Measurements from ENCODE around the gene NEDD8. TPM values are rescaled to one million over a fixed set of nuclear protein-coding genes. Genes with fewer than 3 reads are reported as not detected.
A peak's percentile ranks its signal among the peaks of the same experiment; 100 is the strongest.

NEDD8 gene
- total RNA-seq, 6 experiments from 2014 or later = 309 to 401 (median 372) TPM

- no peak overlapping the region; the same call in 1 of the 2 replicates for H3K4me3 Mint-ChIP-seq
- TF ChIP-seq CTCF (IDR thresholded peaks at IDR 0.05) = no peak
- DNase-seq = no peak
- H3K27ac Mint-ChIP-seq = peak overlapping the region; percentile 72
- H3K9me3 Mint-ChIP-seq = no peaks in the 10 kb centered on the region
- H3K36me3 Mint-ChIP-seq (ENCODE audit: low read depth) = peaks cover 78% of the 10 kb centered on the region
- peaks cover 87% of the 10 kb centered on the region for H3K4me1 Mint-ChIP-seq (ENCODE audit: low read depth)
- H3K27me3 Mint-ChIP-seq (ENCODE audit: insufficient read depth) = peaks cover 2% of the 10 kb centered on the region
These were observed 4.7 kb upstream of the NEDD8 start for GRCh38 chr14:24236689-24237462.

GRCh38 chr14:24235804-24236688 is 3.9 kb upstream of the NEDD8 start:
- Mint-ChIP-seq H3K4me3 (no peak overlapping the region), H3K36me3 (ENCODE audit: low read depth) (peaks cover 84% of the 10 kb centered on the region), H3K27ac (peak overlapping the region; percentile 87), H3K9me3 (no peaks in the 10 kb centered on the region), H3K27me3 (ENCODE audit: insufficient read depth) (no peaks in the 10 kb centered on the region; the same call in none of the 2 replicates), H3K4me1 (ENCODE audit: low read depth) (peaks cover 85% of the 10 kb centered on the region)
- no peak for DNase-seq
- TF ChIP-seq CTCF (IDR thresholded peaks at IDR 0.05) = no peak

GRCh38 chr14:24234095-24235005 is 2.2 kb upstream of the NEDD8 start:
- Mint-ChIP-seq H3K36me3 (ENCODE audit: low read depth) (peaks cover 70% of the 10 kb centered on the region), H3K27ac (peak overlapping the region; percentile 87), H3K4me1 (ENCODE audit: low read depth) (peaks cover 69% of the 10 kb centered on the region), H3K9me3 (no peaks in the 10 kb centered on the region), H3K4me3 (peak overlapping the region; percentile 94), H3K27me3 (ENCODE audit: insufficient read depth) (no peaks in the 10 kb centered on the region; the same call in none of the 2 replicates)
- peak; percentile 30; the same call in 1 of the 2 replicates for TF ChIP-seq CTCF (IDR thresholded peaks at IDR 0.05)
- no peak for DNase-seq

- peak overlapping the region; percentile 87 for H3K27ac Mint-ChIP-seq
- H3K27me3 Mint-ChIP-seq (ENCODE audit: insufficient read depth) = no peaks in the 10 kb centered on the region; the same call in none of the 2 replicates
- TF ChIP-seq CTCF (IDR thresholded peaks at IDR 0.05) = no peak
- H3K36me3 Mint-ChIP-seq (ENCODE audit: low read depth) = peaks cover 67% of the 10 kb centered on the region
- DNase-seq = no peak
- H3K9me3 Mint-ChIP-seq = no peaks in the 10 kb centered on the region
- peak overlapping the region; percentile 94 for H3K4me3 Mint-ChIP-seq
- peaks cover 61% of the 10 kb centered on the region for H3K4me1 Mint-ChIP-seq (ENCODE audit: low read depth)
These were observed 1.3 kb upstream of the NEDD8 start for GRCh38 chr14:24233538-24233866.

Measured in HFFc6 (cell line).